Activated T-cell treated with anti-CD3 and anti-CD28 coated beads for 1 hour (primary cell): Measurements from ENCODE around the gene NMBR.
"Not testable (repeated sequence)": the region's sequence is repeated elsewhere in the genome, so short reads cannot be mapped to it uniquely, and the experiment has no call there.

Experiments
- DNase-seq: peaks from one replicate; pipeline ENCODE4 v3.0.0-alpha.2; 2020; ENCODE audit warnings: low read depth

Gene NMBR

GRCh38 chr6:142154336-142154735 is 7.4 kb upstream of the NMBR start:
- DNase-seq, result no peak

- no peak for DNase-seq
Observed at GRCh38 chr6:142153196-142153595, 6.3 kb upstream of the NMBR start.

- no peak for DNase-seq
Observed at GRCh38 chr6:142152746-142153145, 5.8 kb upstream of the NMBR start.

- DNase-seq, result not testable (repeated sequence)
Observed at GRCh38 chr6:142141531-142141930, 5.4 kb downstream of the NMBR start.

GRCh38 chr6:142138876-142139275 is 8.0 kb downstream of the NMBR start:
- DNase-seq, result no peak

- no peak for DNase-seq
Observed at GRCh38 chr6:142132625-142133024, 14.3 kb downstream of the NMBR start, which contains the start of gene GJE1. Gene GJE1 (plus strand): TSS chr6:142132925. CDS start chr6:142133159, 234 bp downstream.

- DNase-seq, result no peak
Observed at GRCh38 chr6:142130814-142131213, 16.1 kb downstream of the NMBR start.

GRCh38 chr6:142121342-142121741 is 25.6 kb downstream of the NMBR start:
- no peak for DNase-seq

GRCh38 chr6:142118925-142119324 is 28.0 kb downstream of the NMBR start:
- no peak for DNase-seq

GRCh38 chr6:142118328-142118727 is 28.6 kb downstream of the NMBR start:
- no peak for DNase-seq

- DNase-seq, result no peak
Observed at GRCh38 chr6:142117366-142117765, 29.6 kb downstream of the NMBR start.

GRCh38 chr6:142112451-142113061 is 34.4 kb downstream of the NMBR start:
- DNase-seq, result peak; percentile 67

- DNase-seq, result not testable (repeated sequence)
Observed at GRCh38 chr6:142110820-142111219, 36.1 kb downstream of the NMBR start.

GRCh38 chr6:142104820-142105219 is 42.1 kb downstream of the NMBR start:
- not testable (repeated sequence) for DNase-seq

GRCh38 chr6:142088858-142089216 is 58.1 kb downstream of the NMBR start:
- DNase-seq, result no peak

GRCh38 chr6:142087950-142088857 is 58.7 kb downstream of the NMBR start:
- no peak for DNase-seq

GRCh38 chr6:142079130-142079529 is 67.8 kb downstream of the NMBR start:
- DNase-seq, result no peak

GRCh38 chr6:142075516-142076101 is 71.3 kb downstream of the NMBR start:
- no peak for DNase-seq

- no peak for DNase-seq
Observed at GRCh38 chr6:142074516-142074915, 72.4 kb downstream of the NMBR start.

GRCh38 chr6:142071981-142072380 is 74.9 kb downstream of the NMBR start:
- DNase-seq, result no peak

- DNase-seq, result no peak
Observed at GRCh38 chr6:142068416-142068815, 78.5 kb downstream of the NMBR start.

GRCh38 chr6:142062861-142063260 is 84.1 kb downstream of the NMBR start:
- not testable (repeated sequence) for DNase-seq
